IMR-90 (cell line): ENCODE data around the gene CCDC85B.

Experiments
- CEBPB ChIP-seq: IDR thresholded peaks from 2 replicates; pipeline ENCODE4 v1.6.1; 2012; ENCODE audit warnings: low read depth, low read length, improper control_type of control experiment
- CHD1 ChIP-seq: IDR thresholded peaks from 2 replicates; pipeline ENCODE4 v1.6.1; 2012; ENCODE audit warnings: low read depth, low read length, improper control_type of control experiment
- CTCF ChIP-seq: conservative IDR thresholded peaks from 2 replicates; pipeline ENCODE4 v1.5.1; 2012; ENCODE audit warnings: mild to moderate bottlenecking, low read depth, low read length, improper control_type of control experiment
- POLR2A ChIP-seq: IDR thresholded peaks from 2 replicates; pipeline ENCODE4 v1.6.1; 2012; ENCODE audit warnings: mild to moderate bottlenecking, low read depth, low read length
- RCOR1 ChIP-seq: IDR thresholded peaks from 2 replicates; pipeline ENCODE4 v1.6.1; 2012; ENCODE audit warnings: mild to moderate bottlenecking, low read length, improper control_type of control experiment; ENCODE audit not compliant: insufficient replicate concordance
- RFX5 ChIP-seq: IDR thresholded peaks from 2 replicates; pipeline ENCODE4 v1.8.0; 2012; ENCODE audit warnings: low read depth, mild to moderate bottlenecking, low read length, moderate library complexity
- SMC3 ChIP-seq: fragments of 150-350 bp; IDR thresholded peaks from 2 replicates; pipeline ENCODE4 v1.6.1; 2016; ENCODE audit warnings: low read depth, mild to moderate bottlenecking, antibody characterized with exemption, low read length, moderate library complexity
- TF ChIP-seq, protein P1 (sequence below): fragments of 150-350 bp; IDR thresholded peaks from 2 replicates; pipeline ENCODE4 v1.6.1; 2017; ENCODE audit warnings: mild to moderate bottlenecking, antibody characterized with exemption, low read length, low read depth

GRCh38 chr11:65851083-65851579 lies 39.3 kb upstream of the CCDC85B start:
- TF ChIP-seq POLR2A (peak; percentile 35; the same call in 1 of the 2 replicates), RCOR1 (no peak), CTCF (peak; percentile 27), RFX5 (no peak), SMC3 (no peak), CHD1 (no peak), CEBPB (no peak)
- TF ChIP-seq, protein P1, sequence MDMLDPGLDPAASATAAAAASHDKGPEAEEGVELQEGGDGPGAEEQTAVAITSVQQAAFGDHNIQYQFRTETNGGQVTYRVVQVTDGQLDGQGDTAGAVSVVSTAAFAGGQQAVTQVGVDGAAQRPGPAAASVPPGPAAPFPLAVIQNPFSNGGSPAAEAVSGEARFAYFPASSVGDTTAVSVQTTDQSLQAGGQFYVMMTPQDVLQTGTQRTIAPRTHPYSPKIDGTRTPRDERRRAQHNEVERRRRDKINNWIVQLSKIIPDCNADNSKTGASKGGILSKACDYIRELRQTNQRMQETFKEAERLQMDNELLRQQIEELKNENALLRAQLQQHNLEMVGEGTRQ: no peak
